Testis (tissue), 2 donors: ENCODE measurements around the gene ATAD3C.
A peak's percentile ranks its signal among the peaks of the same experiment; 100 is the strongest.
"Not testable (repeated sequence)": the region's sequence is repeated elsewhere in the genome, so short reads cannot be mapped to it uniquely, and the experiment has no call there.

ENCODE experiments used
- CTCF ChIP-seq, 3 experiments: fragments of 450-650 bp in 2 of 3; fragments of 200-600 bp in 1 of 3; sonication (generic) in 1 of 3; IDR thresholded peaks; one replicate each; pipeline ENCODE4 v1.5.1; 2016 to 2019; ENCODE audit warnings: antibody characterized with exemption in 3 of 3, mild to moderate bottlenecking in 2 of 3, moderate library complexity in 1 of 3
- POLR2A ChIP-seq: fragments of 450-650 bp; IDR thresholded peaks from one replicate; pipeline ENCODE4 v1.6.1; 2017; ENCODE audit warnings: antibody characterized with exemption, mild to moderate bottlenecking, moderate library complexity

- TF ChIP-seq CTCF (IDR thresholded peaks at IDR 0.05): peak; percentile 62 to 89 (median 63)
- not testable (repeated sequence) for TF ChIP-seq POLR2A
Observed at GRCh38 chr1:1504777-1505365, 55.4 kb downstream of the ATAD3C start.
